Endothelial cell of umbilical vein (primary cell): ENCODE measurements around the gene FDX1. TPM values are rescaled to one million over a fixed set of nuclear protein-coding genes. Genes with fewer than 3 reads are reported as not detected.

Experiments
- BruUV-seq: library from RNA; stranded (reverse); fragments of 400-500 nt; replicated peaks from 2 replicates; lab custom pipeline; 2021; lab: Mats Ljungman, UMichigan
- CTCF ChIA-PET: fragments of 300-600, 350-600 bp; sonication (Branson Sonifier 250); formaldehyde crosslinking; loops from one replicate; lab custom pipeline; 2021; ENCODE audit warnings: antibody characterized with exemption, inconsistent platforms; lab: Charles Lee
- POLR2A ChIA-PET: fragments of 300-600, 350-600 bp; sonication (Branson Sonifier 250); formaldehyde crosslinking; loops from one replicate; lab custom pipeline; 2021; ENCODE audit warnings: antibody characterized with exemption, inconsistent platforms; lab: Charles Lee
- DNase-seq: peaks from one replicate; pipeline ENCODE4 v3.0.0-alpha.2; 2011; ENCODE audit warnings: low read depth, low spot score
- FAIRE-seq: peaks from 2 replicates; lab custom pipeline; 2011; peaks lifted over from hg19 to GRCh38; lab: Jason Lieb, UNC
- H2AFZ ChIP-seq: 2 replicates; pipeline ENCODE4 v1.6.0; 2012; ENCODE audit warnings: low read depth, low read length, control low read depth, inconsistent platforms
- H3K27ac ChIP-seq: 2 replicates; pipeline ENCODE4 v1.5.1; 2011; ENCODE audit warnings: low read depth, mild to moderate bottlenecking, control low read depth, low read length, moderate library complexity; ENCODE audit not compliant: insufficient read depth
- H3K27me3 ChIP-seq, 2 experiments: 2 replicates each; pipeline versions ENCODE4 v1.6.0 to v1.6.1; 2011; ENCODE audit warnings: low read length in 2 of 2, mixed read lengths in 1 of 2; ENCODE audit not compliant: control insufficient read depth in 2 of 2, insufficient read depth in 2 of 2
- H3K36me3 ChIP-seq, 2 experiments: 2 replicates in 1 of 2; 3 replicates in 1 of 2; pipeline ENCODE4 v1.5.1; 2011; ENCODE audit warnings: low read length in 2 of 2, mild to moderate bottlenecking in 1 of 2, moderate library complexity in 1 of 2; ENCODE audit not compliant: control insufficient read depth in 2 of 2, insufficient read depth in 2 of 2; ENCODE audit errors: extremely low read depth in 1 of 2
- H3K4me1 ChIP-seq: 3 replicates; pipeline ENCODE4 v1.5.1; 2011; ENCODE audit warnings: mild to moderate bottlenecking, low read length; ENCODE audit not compliant: control insufficient read depth, insufficient read depth; ENCODE audit errors: extremely low read depth
- H3K4me2 ChIP-seq: 2 replicates; pipeline ENCODE4 v1.6.1; 2011; ENCODE audit warnings: low read length, control low read depth, mixed read lengths; ENCODE audit not compliant: insufficient read depth
- H3K4me3 ChIP-seq, 3 experiments: fragments of 200-600 bp in 1 of 3; sonication (generic), shearing (Covaris generic) in 1 of 3; replicated peaks in 1 of 3; 2 replicates each; pipeline ENCODE4 v1.5.1; 2011 to 2016; ENCODE audit warnings: control low read depth in 3 of 3, low read length in 3 of 3, mild to moderate bottlenecking in 2 of 3, inconsistent platforms in 1 of 3, low read depth in 1 of 3, moderate library complexity in 1 of 3; ENCODE audit not compliant: insufficient read depth in 1 of 3
- H3K79me2 ChIP-seq: 2 replicates; pipeline ENCODE4 v1.6.0; 2012; ENCODE audit warnings: low read length, inconsistent platforms; ENCODE audit not compliant: control insufficient read depth, insufficient read depth
- H3K9ac ChIP-seq: replicated peaks from 2 replicates; pipeline ENCODE3; 2011; ENCODE audit warnings: low read length, control low read depth; ENCODE audit not compliant: insufficient read depth; ENCODE audit errors: extremely low read depth
- H3K9me1 ChIP-seq: replicated peaks from 3 replicates; pipeline ENCODE4 v1.6.0; 2011; ENCODE audit warnings: mild to moderate bottlenecking, low read length; ENCODE audit not compliant: control insufficient read depth, insufficient read depth; ENCODE audit errors: extremely low read depth
- H3K9me3 ChIP-seq: replicated peaks from 2 replicates; pipeline ENCODE4 v1.5.1; 2012; ENCODE audit warnings: low read length, inconsistent platforms; ENCODE audit not compliant: control insufficient read depth, insufficient read depth
- H4K20me1 ChIP-seq: replicated peaks from 2 replicates; pipeline ENCODE3; 2011; ENCODE audit warnings: mild to moderate bottlenecking, low read length; ENCODE audit not compliant: control insufficient read depth, insufficient read depth; ENCODE audit errors: extremely low read depth
- CTCF ChIP-seq, 2 donors: IDR thresholded peaks; 1 replicate in 1 of 2; 2 replicates in 1 of 2; pipeline ENCODE4 v1.5.1; 2011; ENCODE audit warnings: low read length in 2 of 2, mild to moderate bottlenecking in 2 of 2, moderate library complexity in 2 of 2, control low read depth in 1 of 2, inconsistent platforms in 1 of 2, low read depth in 1 of 2; ENCODE audit not compliant: insufficient read depth in 1 of 2; ENCODE audit errors: extremely low read depth in 1 of 2
- EZH2 ChIP-seq: IDR thresholded peaks from 2 replicates; pipeline ENCODE4 v1.6.1; 2012; ENCODE audit warnings: borderline replicate concordance, low read depth, mild to moderate bottlenecking, moderate library complexity, low read length, inconsistent platforms; ENCODE audit not compliant: severe bottlenecking
- FOS ChIP-seq: IDR thresholded peaks from 2 replicates; pipeline ENCODE4 v1.6.1; 2011; ENCODE audit warnings: mild to moderate bottlenecking, low read length, moderate library complexity, borderline replicate concordance; ENCODE audit not compliant: insufficient read depth
- GATA2 ChIP-seq: IDR thresholded peaks from 2 replicates; pipeline ENCODE4 v1.7.0; 2011; ENCODE audit warnings: low read depth, mild to moderate bottlenecking, moderate library complexity, mixed read lengths, low read length; ENCODE audit not compliant: insufficient read length, insufficient read depth
- JUN ChIP-seq: IDR thresholded peaks from 2 replicates; pipeline ENCODE4 v1.6.1; 2011; ENCODE audit warnings: borderline replicate concordance, low read depth; ENCODE audit not compliant: insufficient read length, insufficient read depth
- MYC ChIP-seq: IDR thresholded peaks from one replicate; pipeline ENCODE4 v1.6.1; 2011; ENCODE audit warnings: mild to moderate bottlenecking, low read depth, low read length
- POLR2A ChIP-seq: IDR thresholded peaks from 2 replicates; pipeline ENCODE4 v1.6.1; 2012; ENCODE audit warnings: low read depth, mild to moderate bottlenecking, control low read depth, low read length
- POLR2AphosphoS5 ChIP-seq: IDR thresholded peaks from 2 replicates; pipeline ENCODE4 v1.6.1; 2012; ENCODE audit warnings: low read depth, mild to moderate bottlenecking, control low read depth, low read length, moderate library complexity; ENCODE audit not compliant: insufficient read depth
- dilution Hi-C: fragments of 300-500 bp; cut with MboI; formaldehyde crosslinking; loops from one replicate; pipeline ENCODE4 v1.15.0; 2019; ENCODE audit warnings: low sequenced_read_pairs; ENCODE audit not compliant: extremely low pct_ligation_motif_present
- intact Hi-C: fragments of 100-400 bp; cut with micrococcal nuclease; formaldehyde crosslinking; loops from one replicate; pipeline ENCODE4 v1.10.0; 2022
- polyA plus RNA-seq, 4 experiments: library from polyadenylated mRNA; depleted of rRNA in 3 of 4; stranded (reverse) in 3 of 4; unstranded in 1 of 4; fragments of >200 nt; gene quantifications; 2 replicates each; pipeline versions ENCODE4 v1.2.1 to v1.2.3, GENCODE V29; 2011 to 2012; ENCODE audit warnings: missing spikeins in 1 of 4
- total RNA-seq: library from RNA; stranded (reverse); gene quantifications from 2 replicates; pipeline ENCODE4 v1.2.3, GENCODE V29; 2021
- TF ChIP-seq, protein P1 (sequence below): IDR thresholded peaks from 2 replicates; pipeline ENCODE4 v1.6.1; 2011; ENCODE audit not compliant: insufficient read depth, insufficient read length

FDX1 gene
- total and polyA plus RNA-seq, 2 donors (not counting 3 experiments of a cell fraction or from before 2014, with no cell fraction given): 4.7 to 11.0 TPM

DNA sequence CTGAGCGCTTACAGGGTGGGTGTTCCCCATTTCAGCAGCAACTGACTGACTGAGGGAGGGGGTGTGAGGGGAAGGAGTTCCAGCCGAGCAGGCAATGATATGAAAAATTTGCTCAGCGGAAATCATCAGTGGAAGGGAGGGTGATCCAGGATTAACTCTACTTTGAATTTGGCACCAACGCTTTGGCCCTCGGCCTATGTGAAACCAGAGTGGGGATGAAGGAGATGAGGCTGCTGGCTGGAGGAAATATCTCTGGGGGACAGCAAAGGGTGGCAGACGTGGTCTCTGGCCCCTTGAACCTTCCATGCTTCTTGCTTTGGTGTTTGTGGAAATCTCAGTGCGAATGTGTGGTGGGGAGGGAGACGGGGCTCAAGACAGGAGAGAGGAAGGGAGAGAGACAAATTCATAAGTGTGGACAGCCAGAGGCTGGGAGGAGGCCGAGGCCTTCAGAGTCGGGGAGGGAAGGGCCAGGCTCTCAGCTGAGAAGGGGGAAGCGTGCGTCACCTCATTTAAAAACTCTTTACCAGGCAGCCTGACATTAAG, 83.6 kb downstream of the FDX1 start:
- Histone ChIP-seq H3K4me3 (no peak overlapping the region), H3K4me2 (no peak overlapping the region), H3K79me2 (no peaks in the 10 kb centered on the region), H3K9me3 (no peaks in the 10 kb centered on the region), H3K36me3 (no peaks in the 10 kb centered on the region), H3K27ac (no peak overlapping the region), H4K20me1 (no peaks in the 10 kb centered on the region), H3K4me1 (no peaks in the 10 kb centered on the region), H2AFZ (no peak overlapping the region), H3K27me3 (no peaks in the 10 kb centered on the region), H3K9ac (no peak overlapping the region), H3K9me1 (no peaks in the 10 kb centered on the region)
- FAIRE-seq (no peak), DNase-seq (no peak)
- CTCF ChIA-PET: no interaction called here
- POLR2A ChIA-PET: no interaction called here
- BruUV-seq: no TSS peak
- intact Hi-C loops: no loop called here
- dilution Hi-C loops: no loop called here
- TF ChIP-seq POLR2A: no peak
- TF ChIP-seq, protein P1, sequence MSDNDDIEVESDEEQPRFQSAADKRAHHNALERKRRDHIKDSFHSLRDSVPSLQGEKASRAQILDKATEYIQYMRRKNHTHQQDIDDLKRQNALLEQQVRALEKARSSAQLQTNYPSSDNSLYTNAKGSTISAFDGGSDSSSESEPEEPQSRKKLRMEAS: no peak
- no peak for TF ChIP-seq POLR2AphosphoS5
- TF ChIP-seq FOS: no peak
- no peak for TF ChIP-seq MYC
- TF ChIP-seq GATA2: no peak

DNA sequence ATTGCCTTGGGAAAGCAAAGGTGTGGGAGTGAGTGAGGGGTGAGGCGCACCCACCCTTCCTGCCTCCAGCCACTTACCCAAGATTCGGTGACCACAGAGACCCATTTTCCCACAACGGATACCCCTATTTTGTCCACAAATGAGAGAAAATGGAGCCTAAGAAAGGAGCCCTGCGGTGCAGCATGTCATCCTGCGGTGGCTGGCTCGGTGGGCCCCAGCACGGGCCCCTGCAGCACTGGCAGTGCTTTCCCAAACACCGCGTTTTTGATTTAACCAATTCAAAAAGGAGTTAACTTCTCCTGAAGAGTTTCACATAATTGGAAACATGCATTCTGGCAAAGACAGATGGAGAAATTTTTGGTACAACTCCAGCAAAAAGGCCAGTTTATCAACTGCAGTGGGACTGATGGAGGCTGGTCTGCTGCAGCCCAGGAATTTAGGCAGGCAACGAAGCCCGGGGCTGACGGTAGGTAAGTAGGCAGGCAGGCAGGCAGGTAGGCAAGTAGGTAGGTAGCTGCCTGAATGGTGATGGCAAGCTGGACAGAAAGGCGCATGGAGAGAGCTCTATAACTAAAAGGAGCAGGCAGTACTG, 84.2 kb downstream of the FDX1 start:
- Histone ChIP-seq H3K4me1 (no peaks in the 10 kb centered on the region), H3K27me3 (no peaks in the 10 kb centered on the region), H3K9me3 (no peaks in the 10 kb centered on the region), H4K20me1 (no peaks in the 10 kb centered on the region), H3K36me3 (no peaks in the 10 kb centered on the region), H3K9ac (no peak overlapping the region), H3K27ac (no peak overlapping the region), H3K4me3 (no peak overlapping the region), H3K9me1 (no peaks in the 10 kb centered on the region), H2AFZ (no peak overlapping the region), H3K4me2 (no peak overlapping the region), H3K79me2 (no peaks in the 10 kb centered on the region)
- DNase-seq (no peak), FAIRE-seq (no peak)
- CTCF ChIA-PET: no interaction called here
- POLR2A ChIA-PET: no interaction called here
- TF ChIP-seq MYC (no peak), FOS (no peak), POLR2AphosphoS5 (no peak), CTCF (IDR thresholded peaks at IDR 0.05; ENCODE audit: extremely low read depth in 1 of 2, insufficient read depth in 1 of 2, low read depth in 1 of 2, low read length in 2 of 2) (no peak), EZH2 (no peak), GATA2 (no peak), JUN (no peak), POLR2A (no peak)
- TF ChIP-seq, protein P1: no peak
- dilution Hi-C loops (no loop called here), intact Hi-C loops (no loop called here)
- no TSS peak for BruUV-seq
